GM06990 (cell line): ENCODE measurements around the gene KNCN.

ENCODE experiments used
- DNase-seq: peaks from one replicate; pipeline ENCODE4 v3.0.0-alpha.2; 2011; ENCODE audit not compliant: insufficient read length; ENCODE audit errors: extremely low read depth
- H3K27me3 ChIP-seq: replicated peaks from 2 replicates; pipeline ENCODE4 v1.6.0; 2011; ENCODE audit warnings: low read length; ENCODE audit not compliant: control insufficient read depth, insufficient read depth
- H3K36me3 ChIP-seq: 2 replicates; pipeline ENCODE4 v1.5.1; 2011; ENCODE audit warnings: low read length; ENCODE audit not compliant: control insufficient read depth, insufficient read depth
- H3K4me3 ChIP-seq: replicated peaks from 2 replicates; pipeline ENCODE4 v1.5.1; 2011; ENCODE audit warnings: low read depth, mild to moderate bottlenecking, control low read depth, low read length
- TF ChIP-seq, protein P1 (sequence below): IDR thresholded peaks from 2 replicates; pipeline ENCODE4 v1.5.1; 2011; ENCODE audit warnings: low read length, control low read depth, mild to moderate bottlenecking, inconsistent platforms; ENCODE audit not compliant: insufficient read depth, poor library complexity, severe bottlenecking

Gene KNCN

DNA sequence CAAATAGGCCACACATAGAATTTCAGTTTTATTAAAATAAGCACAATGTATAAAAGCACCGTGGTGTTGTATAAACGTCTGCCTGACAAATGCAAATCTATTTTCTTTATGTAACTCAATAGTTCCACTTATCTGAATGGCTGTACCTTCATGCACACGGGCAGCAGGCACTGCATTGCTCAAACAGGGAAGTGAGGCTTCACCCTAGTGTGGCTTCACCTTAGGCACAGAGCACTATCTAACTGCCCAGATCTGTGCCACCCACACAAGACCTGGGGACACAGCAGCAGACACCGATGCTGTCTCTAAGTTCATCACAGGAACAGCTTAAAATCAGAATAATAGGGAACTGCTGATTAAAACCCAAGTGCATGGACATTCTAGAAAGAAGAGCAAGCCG lies 6.0 kb upstream of the KNCN start:
- no peak for DNase-seq
- Histone ChIP-seq H3K36me3 (peaks cover 8% of the 10 kb centered on the region), H3K4me3 (no peak overlapping the region), H3K27me3 (no peaks in the 10 kb centered on the region; the same call in 1 of the 2 replicates)
- TF ChIP-seq, protein P1, sequence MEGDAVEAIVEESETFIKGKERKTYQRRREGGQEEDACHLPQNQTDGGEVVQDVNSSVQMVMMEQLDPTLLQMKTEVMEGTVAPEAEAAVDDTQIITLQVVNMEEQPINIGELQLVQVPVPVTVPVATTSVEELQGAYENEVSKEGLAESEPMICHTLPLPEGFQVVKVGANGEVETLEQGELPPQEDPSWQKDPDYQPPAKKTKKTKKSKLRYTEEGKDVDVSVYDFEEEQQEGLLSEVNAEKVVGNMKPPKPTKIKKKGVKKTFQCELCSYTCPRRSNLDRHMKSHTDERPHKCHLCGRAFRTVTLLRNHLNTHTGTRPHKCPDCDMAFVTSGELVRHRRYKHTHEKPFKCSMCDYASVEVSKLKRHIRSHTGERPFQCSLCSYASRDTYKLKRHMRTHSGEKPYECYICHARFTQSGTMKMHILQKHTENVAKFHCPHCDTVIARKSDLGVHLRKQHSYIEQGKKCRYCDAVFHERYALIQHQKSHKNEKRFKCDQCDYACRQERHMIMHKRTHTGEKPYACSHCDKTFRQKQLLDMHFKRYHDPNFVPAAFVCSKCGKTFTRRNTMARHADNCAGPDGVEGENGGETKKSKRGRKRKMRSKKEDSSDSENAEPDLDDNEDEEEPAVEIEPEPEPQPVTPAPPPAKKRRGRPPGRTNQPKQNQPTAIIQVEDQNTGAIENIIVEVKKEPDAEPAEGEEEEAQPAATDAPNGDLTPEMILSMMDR, result no peak

DNA sequence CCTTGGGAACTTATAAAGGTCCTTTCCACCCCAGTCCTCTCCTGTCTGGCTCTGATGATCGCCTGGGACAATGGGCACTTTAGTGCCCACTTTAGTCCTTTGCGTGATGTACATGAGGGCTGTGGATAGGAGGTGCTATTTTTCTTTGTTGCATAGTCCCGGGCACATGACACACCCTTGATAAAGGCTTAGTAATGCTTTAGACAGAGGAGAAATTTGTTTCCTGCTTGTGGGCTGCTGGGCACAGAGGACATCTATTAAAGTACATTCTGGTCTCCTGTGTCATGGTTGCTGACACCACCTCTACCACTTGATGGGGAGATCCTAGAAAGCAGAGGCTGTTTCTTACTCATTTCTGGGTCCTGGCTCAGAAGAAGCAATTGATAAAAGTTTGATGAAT lies 5.4 kb upstream of the KNCN start:
- H3K36me3 ChIP-seq, result peaks cover 7% of the 10 kb centered on the region
- no peak overlapping the region for H3K4me3 ChIP-seq
- TF ChIP-seq, protein P1, result no peak
- H3K27me3 ChIP-seq, result no peaks in the 10 kb centered on the region; the same call in 1 of the 2 replicates
- DNase-seq, result no peak

- no peak overlapping the region for H3K4me3 ChIP-seq
- peaks cover 7% of the 10 kb centered on the region for H3K36me3 ChIP-seq
- DNase-seq, result no peak
- H3K27me3 ChIP-seq, result no peaks in the 10 kb centered on the region; the same call in none of the 2 replicates
- TF ChIP-seq, protein P1, result no peak
Observed at GRCh38 chr1:46555826-46556619, 4.6 kb upstream of the KNCN start.

GRCh38 chr1:46554597-46555381 lies 3.3 kb upstream of the KNCN start:
- no peaks in the 10 kb centered on the region; the same call in none of the 2 replicates for H3K27me3 ChIP-seq
- TF ChIP-seq, protein P1, result no peak
- peaks cover 4% of the 10 kb centered on the region; the same call in 1 of the 2 replicates for H3K36me3 ChIP-seq
- H3K4me3 ChIP-seq, result no peak overlapping the region
- DNase-seq, result no peak

- H3K27me3 ChIP-seq, result no peaks in the 10 kb centered on the region; the same call in none of the 2 replicates
- H3K4me3 ChIP-seq, result no peak overlapping the region
- peaks cover 4% of the 10 kb centered on the region; the same call in 1 of the 2 replicates for H3K36me3 ChIP-seq
- DNase-seq, result no peak
- TF ChIP-seq, protein P1, result no peak
Observed at GRCh38 chr1:46554236-46554596, 2.8 kb upstream of the KNCN start.
